H1 (cell line): ENCODE results near the gene POLR3C.

Source experiments
- CTCF ChIP-seq, 3 experiments: IDR thresholded peaks; 1 replicate in 2 of 3; 2 replicates in 1 of 3; pipeline versions ENCODE4 v1.5.1 to v1.6.1; 2011; ENCODE audit warnings: low read length in 3 of 3, mild to moderate bottlenecking in 3 of 3, inconsistent platforms in 2 of 3, low read depth in 1 of 3, moderate library complexity in 1 of 3; ENCODE audit not compliant: insufficient read depth in 1 of 3; ENCODE audit errors: control extremely low read depth in 1 of 3
- POLR2AphosphoS5 ChIP-seq: IDR thresholded peaks from 2 replicates; pipeline ENCODE4 v1.6.1; 2011; ENCODE audit warnings: low read depth, low read length
- RAD21 ChIP-seq, 2 experiments: IDR thresholded peaks in 1 of 2; conservative IDR thresholded peaks in 1 of 2; 2 replicates each; pipeline ENCODE4 v1.6.1; 2011; ENCODE audit warnings: low read depth in 2 of 2, low read length in 2 of 2, improper control_type of control experiment in 1 of 2, inconsistent platforms in 1 of 2, mild to moderate bottlenecking in 1 of 2, moderate library complexity in 1 of 2

- TF ChIP-seq RAD21 (IDR thresholded peaks at IDR 0.05 in 1 of 2, conservative IDR thresholded peaks at IDR 0.05 in 1 of 2; ENCODE audit: low read depth in 2 of 2, low read length in 2 of 2) (no peak), POLR2AphosphoS5 (no peak), CTCF (IDR thresholded peaks at IDR 0.05; ENCODE audit: control extremely low read depth in 1 of 3, insufficient read depth in 1 of 3, low read depth in 1 of 3, low read length in 3 of 3) (no peak)
Measured at GRCh38 chr1:145777357-145778145, 46.4 kb upstream of the POLR3C start.
